WTC11 (cell line): Measurements from ENCODE around the gene COIL. TPM values are rescaled to one million over a fixed set of nuclear protein-coding genes. Genes with fewer than 3 reads are reported as not detected.

Experiments used
- ATAC-seq: fragments of 200-7000 bp; cut with Tn5 transposase; 2 replicates; pipeline ENCODE4 v1.10.0; 2021; ENCODE audit warnings: mild to moderate bottlenecking, moderate library complexity
- CTCF ChIA-PET: fragments of 300-600 bp; sonication (Branson Sonifier 250); formaldehyde crosslinking; loops from one replicate; lab custom pipeline; 2021; ENCODE audit warnings: antibody characterized with exemption; lab: Charles Lee
- POLR2A ChIA-PET: fragments of 350-600 bp; sonication (Branson Sonifier 250); formaldehyde crosslinking; loops from one replicate; lab custom pipeline; 2021; ENCODE audit warnings: antibody characterized with exemption; lab: Charles Lee
- DNase-seq: peaks from one replicate; pipeline ENCODE4 v3.0.0; 2021; ENCODE audit warnings: low spot score
- H3K27ac Mint-ChIP-seq: 2 replicates; pipeline ENCODE4 v1.8.0; 2021; ENCODE audit warnings: mixed read lengths
- H3K27me3 Mint-ChIP-seq: 2 replicates; pipeline ENCODE4 v1.8.0; 2021; ENCODE audit warnings: low read depth, mild to moderate bottlenecking, moderate library complexity, mixed read lengths
- H3K36me3 Mint-ChIP-seq: 2 replicates; pipeline ENCODE4 v1.8.0; 2021; ENCODE audit warnings: mixed read lengths
- H3K4me1 Mint-ChIP-seq: 2 replicates; pipeline ENCODE4 v1.8.0; 2022; ENCODE audit warnings: mixed read lengths
- H3K4me3 Mint-ChIP-seq: 2 replicates; pipeline ENCODE4 v1.8.0; 2021; ENCODE audit warnings: mild to moderate bottlenecking, moderate library complexity, mixed read lengths
- H3K9me3 Mint-ChIP-seq: 2 replicates; pipeline ENCODE4 v1.8.0; 2021; ENCODE audit warnings: mixed read lengths
- AFF4 ChIP-seq: sonication (generic); formaldehyde crosslinking; IDR thresholded peaks from 2 replicates; pipeline ENCODE4 v1.8.1; 2023; ENCODE audit warnings: mild to moderate bottlenecking, missing genetic modification reagents, borderline replicate concordance
- CBFB ChIP-seq: sonication (generic); formaldehyde crosslinking; IDR thresholded peaks from 2 replicates; pipeline ENCODE4 v1.8.1; 2022; ENCODE audit warnings: mild to moderate bottlenecking, low read depth, missing genetic modification reagents
- ELF4 ChIP-seq: sonication (generic); formaldehyde crosslinking; IDR thresholded peaks from 2 replicates; pipeline ENCODE4 v1.8.1; 2022; ENCODE audit warnings: low read depth, mild to moderate bottlenecking, moderate library complexity, missing genetic modification reagents
- ESRRA ChIP-seq: sonication (generic); formaldehyde crosslinking; IDR thresholded peaks from 2 replicates; pipeline ENCODE4 v1.8.1; 2022; ENCODE audit warnings: mild to moderate bottlenecking, missing genetic modification reagents, borderline replicate concordance
- ETV6 ChIP-seq: sonication (generic); formaldehyde crosslinking; IDR thresholded peaks from 2 replicates; pipeline ENCODE4 v1.8.1; 2022; ENCODE audit warnings: mild to moderate bottlenecking, missing genetic modification reagents
- FOXJ3 ChIP-seq: sonication (generic); formaldehyde crosslinking; IDR thresholded peaks from 2 replicates; pipeline ENCODE4 v1.9.0; 2021; ENCODE audit warnings: missing genetic modification reagents, mild to moderate bottlenecking, borderline replicate concordance
- HMGA2 ChIP-seq: fragments of 250-450 bp; sonication (Bioruptor Pico); IDR thresholded peaks from 2 replicates; pipeline ENCODE4 v1.4.0; 2021; ENCODE audit warnings: mild to moderate bottlenecking, moderate library complexity
- MAX ChIP-seq: sonication (generic); formaldehyde crosslinking; IDR thresholded peaks from 2 replicates; pipeline ENCODE4 v1.8.0; 2022; ENCODE audit warnings: mild to moderate bottlenecking, missing genetic modification reagents
- MYBL2 ChIP-seq: sonication (generic); formaldehyde crosslinking; IDR thresholded peaks from 2 replicates; pipeline ENCODE4 v1.8.1; 2023; ENCODE audit warnings: mild to moderate bottlenecking, moderate library complexity, missing genetic modification reagents
- NR2C2 ChIP-seq: sonication (generic); formaldehyde crosslinking; IDR thresholded peaks from 2 replicates; pipeline ENCODE4 v1.8.0; 2022; ENCODE audit warnings: mild to moderate bottlenecking, missing genetic modification reagents
- SP1 ChIP-seq: sonication (generic); formaldehyde crosslinking; conservative IDR thresholded peaks from 2 replicates; pipeline ENCODE4 v1.8.1; 2022; ENCODE audit warnings: missing genetic modification reagents
- STAT6 ChIP-seq: sonication (generic); formaldehyde crosslinking; conservative IDR thresholded peaks from 2 replicates; pipeline ENCODE4 v1.8.1; 2023; ENCODE audit warnings: mild to moderate bottlenecking, low read depth, missing genetic modification reagents, moderate library complexity
- TEAD4 ChIP-seq: sonication (generic); formaldehyde crosslinking; IDR thresholded peaks from 2 replicates; pipeline ENCODE4 v1.8.0; 2022; ENCODE audit warnings: mild to moderate bottlenecking, missing genetic modification reagents
- USF1 ChIP-seq: sonication (generic); formaldehyde crosslinking; IDR thresholded peaks from 2 replicates; pipeline ENCODE4 v1.8.0; 2022; ENCODE audit warnings: mild to moderate bottlenecking, missing genetic modification reagents
- ZNF232 ChIP-seq: sonication (generic); formaldehyde crosslinking; IDR thresholded peaks from 2 replicates; pipeline ENCODE4 v1.8.0; 2022; ENCODE audit warnings: mild to moderate bottlenecking, missing genetic modification reagents
- ZNF396 ChIP-seq: fragments of 250-450 bp; sonication (Bioruptor Pico); IDR thresholded peaks from 2 replicates; pipeline ENCODE4 v1.8.0; 2021; ENCODE audit warnings: mild to moderate bottlenecking, moderate library complexity, borderline replicate concordance
- total RNA-seq: library from RNA; stranded (reverse); gene quantifications from 3 replicates; pipeline ENCODE4 v1.2.3, GENCODE V29; 2021
- TF ChIP-seq, protein P1 (sequence below): sonication (generic); formaldehyde crosslinking; IDR thresholded peaks from 2 replicates; pipeline ENCODE4 v1.8.1; 2022; ENCODE audit warnings: mild to moderate bottlenecking, moderate library complexity, missing genetic modification reagents
- TF ChIP-seq, protein P2 (sequence below): sonication (generic); formaldehyde crosslinking; IDR thresholded peaks from 2 replicates; pipeline ENCODE4 v1.8.1; 2022; ENCODE audit warnings: low read depth, mild to moderate bottlenecking, moderate library complexity, missing genetic modification reagents, borderline replicate concordance
- TF ChIP-seq, protein P3 (sequence below): sonication (generic); formaldehyde crosslinking; IDR thresholded peaks from 2 replicates; pipeline ENCODE4 v1.8.1; 2022; ENCODE audit warnings: mild to moderate bottlenecking, missing genetic modification reagents, moderate library complexity, borderline replicate concordance
- TF ChIP-seq, protein P4 (sequence below): fragments of 250-450 bp; sonication (Bioruptor Pico); conservative IDR thresholded peaks from 2 replicates; pipeline ENCODE4 v1.9.0; 2021; ENCODE audit warnings: mild to moderate bottlenecking

The COIL gene
- total RNA-seq, 1 experiment from 2014 or later: 23.5 TPM

- TF ChIP-seq USF1 (CRISPR knock-in tag) (no peak), ZNF396 (CRISPR knock-in tag) (no peak), ZNF232 (CRISPR knock-in tag) (no peak), SP1 (CRISPR knock-in tag) (no peak), AFF4 (CRISPR knock-in tag) (no peak), CBFB (no peak), NR2C2 (no peak), ETV6 (CRISPR knock-in tag) (no peak), FOXJ3 (CRISPR knock-in tag) (no peak), ELF4 (no peak)
- TF ChIP-seq, protein P1, sequence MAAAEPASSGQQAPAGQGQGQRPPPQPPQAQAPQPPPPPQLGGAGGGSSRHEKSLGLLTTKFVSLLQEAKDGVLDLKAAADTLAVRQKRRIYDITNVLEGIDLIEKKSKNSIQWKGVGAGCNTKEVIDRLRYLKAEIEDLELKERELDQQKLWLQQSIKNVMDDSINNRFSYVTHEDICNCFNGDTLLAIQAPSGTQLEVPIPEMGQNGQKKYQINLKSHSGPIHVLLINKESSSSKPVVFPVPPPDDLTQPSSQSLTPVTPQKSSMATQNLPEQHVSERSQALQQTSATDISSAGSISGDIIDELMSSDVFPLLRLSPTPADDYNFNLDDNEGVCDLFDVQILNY: no peak
- TF ChIP-seq, protein P2, sequence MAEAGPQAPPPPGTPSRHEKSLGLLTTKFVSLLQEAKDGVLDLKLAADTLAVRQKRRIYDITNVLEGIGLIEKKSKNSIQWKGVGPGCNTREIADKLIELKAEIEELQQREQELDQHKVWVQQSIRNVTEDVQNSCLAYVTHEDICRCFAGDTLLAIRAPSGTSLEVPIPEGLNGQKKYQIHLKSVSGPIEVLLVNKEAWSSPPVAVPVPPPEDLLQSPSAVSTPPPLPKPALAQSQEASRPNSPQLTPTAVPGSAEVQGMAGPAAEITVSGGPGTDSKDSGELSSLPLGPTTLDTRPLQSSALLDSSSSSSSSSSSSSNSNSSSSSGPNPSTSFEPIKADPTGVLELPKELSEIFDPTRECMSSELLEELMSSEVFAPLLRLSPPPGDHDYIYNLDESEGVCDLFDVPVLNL: no peak
- peaks cover 75% of the 10 kb centered on the region for H3K36me3 Mint-ChIP-seq
- no peaks in the 10 kb centered on the region; the same call in 1 of the 2 replicates for H3K4me1 Mint-ChIP-seq
- DNase-seq (no peak), ATAC-seq (no peak)
- H3K4me3 Mint-ChIP-seq: no peak overlapping the region
- no peaks in the 10 kb centered on the region for H3K27me3 Mint-ChIP-seq
- peaks cover 19% of the 10 kb centered on the region for H3K9me3 Mint-ChIP-seq
- CTCF ChIA-PET: interaction anchor here (0.6 kb wide), 1 partner anchor 87 kb away, joined by 4 read pairs; no protein-coding TSS in a partner anchor
- H3K27ac Mint-ChIP-seq: no peak overlapping the region
- POLR2A ChIA-PET: no interaction called here
Measured at GRCh38 chr17:56937687-56938086, 23.2 kb downstream of the COIL start.

GRCh38 chr17:56936697-56937322 is 24.0 kb downstream of the COIL start:
- POLR2A ChIA-PET: interaction anchor here (0.7 kb wide), 1 partner anchor 76 kb away, joined by 3 read pairs; no protein-coding TSS in a partner anchor
- TF ChIP-seq ELF4 (no peak), HMGA2 (CRISPR knock-in tag) (no peak), TEAD4 (CRISPR knock-in tag) (no peak), MYBL2 (CRISPR knock-in tag) (no peak), USF1 (CRISPR knock-in tag) (no peak), STAT6 (CRISPR knock-in tag) (no peak), MAX (CRISPR knock-in tag) (no peak), ESRRA (CRISPR knock-in tag) (no peak)
- TF ChIP-seq, protein P3, sequence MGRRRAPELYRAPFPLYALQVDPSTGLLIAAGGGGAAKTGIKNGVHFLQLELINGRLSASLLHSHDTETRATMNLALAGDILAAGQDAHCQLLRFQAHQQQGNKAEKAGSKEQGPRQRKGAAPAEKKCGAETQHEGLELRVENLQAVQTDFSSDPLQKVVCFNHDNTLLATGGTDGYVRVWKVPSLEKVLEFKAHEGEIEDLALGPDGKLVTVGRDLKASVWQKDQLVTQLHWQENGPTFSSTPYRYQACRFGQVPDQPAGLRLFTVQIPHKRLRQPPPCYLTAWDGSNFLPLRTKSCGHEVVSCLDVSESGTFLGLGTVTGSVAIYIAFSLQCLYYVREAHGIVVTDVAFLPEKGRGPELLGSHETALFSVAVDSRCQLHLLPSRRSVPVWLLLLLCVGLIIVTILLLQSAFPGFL (CRISPR knock-in tag): no peak
- TF ChIP-seq, protein P4, sequence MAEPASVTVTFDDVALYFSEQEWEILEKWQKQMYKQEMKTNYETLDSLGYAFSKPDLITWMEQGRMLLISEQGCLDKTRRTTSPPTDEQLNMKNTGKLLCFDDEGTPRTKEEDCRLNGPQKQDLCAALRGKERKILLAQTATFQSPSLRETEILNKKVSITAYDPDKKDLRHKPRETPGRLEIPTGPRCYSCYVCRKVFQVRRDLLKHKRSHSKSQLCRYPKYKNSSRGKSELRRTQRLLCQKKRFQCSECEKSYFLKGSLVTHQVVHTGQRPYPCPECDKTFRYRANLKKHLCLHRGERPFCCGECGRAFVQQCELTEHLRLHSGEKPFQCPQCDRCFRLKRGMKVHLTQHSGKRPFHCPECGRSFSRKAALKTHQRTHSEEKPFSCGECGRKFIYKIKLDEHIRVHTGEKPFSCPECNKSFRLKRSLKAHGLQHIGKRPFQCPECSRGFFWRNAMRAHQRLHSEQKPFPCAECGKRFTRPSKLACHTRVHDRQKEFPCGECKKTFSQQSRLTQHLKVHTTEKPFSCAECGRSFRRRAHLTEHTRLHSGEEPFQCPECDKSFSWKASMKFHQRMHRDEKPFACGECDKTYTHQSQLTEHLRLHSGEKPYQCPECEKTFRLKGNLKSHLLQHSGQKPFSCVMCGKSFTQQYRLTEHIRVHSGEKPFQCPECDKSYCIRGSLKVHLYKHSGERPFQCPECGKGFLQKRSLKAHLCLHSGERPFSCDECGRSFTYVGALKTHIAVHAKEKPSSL (CRISPR knock-in tag): no peak

More at GRCh38 chr17:56936697-56937322, 24.0 kb downstream of the COIL start:
- ATAC-seq: no peak
- no peaks in the 10 kb centered on the region for H3K27me3 Mint-ChIP-seq
- H3K36me3 Mint-ChIP-seq: peaks cover 78% of the 10 kb centered on the region
- H3K9me3 Mint-ChIP-seq: peaks cover 24% of the 10 kb centered on the region
- no peaks in the 10 kb centered on the region; the same call in 1 of the 2 replicates for H3K4me1 Mint-ChIP-seq
- no peak overlapping the region for H3K4me3 Mint-ChIP-seq
- H3K27ac Mint-ChIP-seq: peak overlapping the region; percentile 51; the same call in 1 of the 2 replicates
- no peak for DNase-seq
- CTCF ChIA-PET: no interaction called here
